GM12892 (cell line): ENCODE measurements around the gene PIGZ.

Experiments used
- DNase-seq: peaks from one replicate; pipeline ENCODE4 v3.0.0; 2011; ENCODE audit not compliant: insufficient read length
- FAIRE-seq: peaks from 2 replicates; lab custom pipeline; 2011; peaks lifted over from hg19 to GRCh38; lab: Jason Lieb, UNC
- POLR2A ChIP-seq: IDR thresholded peaks from 2 replicates; pipeline ENCODE4 v1.6.1; 2011; ENCODE audit warnings: low read depth, low read length, control low read depth
- POLR2AphosphoS5 ChIP-seq: IDR thresholded peaks from 2 replicates; pipeline ENCODE4 v1.6.1; 2011; ENCODE audit warnings: low read depth, low read length, control low read depth
- TAF1 ChIP-seq: IDR thresholded peaks from 2 replicates; pipeline ENCODE4 v1.6.1; 2011; ENCODE audit warnings: low read depth, mild to moderate bottlenecking, control low read depth, low read length, borderline replicate concordance

Gene PIGZ

DNA sequence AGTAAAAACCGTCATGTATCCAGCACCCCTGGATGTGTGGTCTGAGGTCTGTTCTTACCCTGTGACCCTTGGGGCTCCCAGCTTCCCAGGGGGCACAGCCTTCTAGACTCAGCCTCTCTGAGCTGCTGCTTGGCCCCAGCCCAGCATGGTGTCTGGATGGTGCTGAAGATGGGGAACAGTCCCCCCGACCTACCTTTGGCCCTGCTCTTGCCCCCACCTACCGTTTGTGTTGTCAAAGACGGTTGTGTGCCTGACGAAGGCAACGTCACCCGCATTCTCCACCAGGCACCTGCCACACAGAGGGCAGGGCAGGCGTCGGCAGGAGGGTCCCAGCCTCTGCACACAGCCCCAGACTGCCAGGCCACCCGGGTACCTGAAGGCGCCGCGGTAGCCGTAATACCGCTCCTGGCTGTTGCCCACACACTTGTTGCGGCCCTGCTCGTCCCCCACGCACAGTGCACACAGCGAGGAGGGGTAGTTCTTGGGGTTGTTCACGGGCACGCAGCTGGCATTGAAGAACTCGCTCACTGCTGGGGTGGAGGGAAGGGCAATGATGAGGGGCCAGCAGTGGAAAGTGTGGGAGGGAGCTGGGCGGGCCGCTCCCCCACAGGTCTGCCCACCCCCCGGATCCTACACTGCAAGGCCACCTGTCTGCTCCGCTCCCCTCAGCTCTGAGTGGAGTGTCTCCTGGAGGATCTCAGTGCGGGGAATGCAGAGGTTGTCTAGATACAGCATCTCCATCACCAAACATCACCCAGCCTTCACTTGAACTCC lies 40.0 kb upstream of the PIGZ start:
- no peak for DNase-seq
- FAIRE-seq, result no peak
- TF ChIP-seq POLR2A (no peak), POLR2AphosphoS5 (no peak), TAF1 (no peak)

DNA sequence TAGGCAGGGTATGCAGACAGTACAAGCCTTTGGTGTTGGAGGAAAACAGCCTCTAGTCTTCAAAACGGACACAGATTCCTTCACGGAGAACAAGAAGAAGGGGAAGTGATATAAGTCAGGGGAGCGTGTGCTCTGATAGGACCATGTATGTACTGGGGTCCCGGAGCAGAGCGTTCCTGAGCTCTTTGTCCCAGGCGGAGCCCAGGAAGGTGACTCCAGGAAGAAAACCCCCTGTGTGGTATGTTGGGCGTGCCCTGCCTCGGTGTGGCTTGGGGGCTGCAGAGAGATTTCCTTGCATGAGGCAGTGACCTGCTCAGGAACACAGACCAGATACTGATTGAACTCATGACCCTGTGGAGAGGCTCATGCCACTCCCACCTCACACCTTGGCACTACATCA lies 39.3 kb upstream of the PIGZ start:
- no peak for DNase-seq
- TF ChIP-seq TAF1 (no peak), POLR2AphosphoS5 (no peak), POLR2A (no peak)
- FAIRE-seq, result no peak

DNA sequence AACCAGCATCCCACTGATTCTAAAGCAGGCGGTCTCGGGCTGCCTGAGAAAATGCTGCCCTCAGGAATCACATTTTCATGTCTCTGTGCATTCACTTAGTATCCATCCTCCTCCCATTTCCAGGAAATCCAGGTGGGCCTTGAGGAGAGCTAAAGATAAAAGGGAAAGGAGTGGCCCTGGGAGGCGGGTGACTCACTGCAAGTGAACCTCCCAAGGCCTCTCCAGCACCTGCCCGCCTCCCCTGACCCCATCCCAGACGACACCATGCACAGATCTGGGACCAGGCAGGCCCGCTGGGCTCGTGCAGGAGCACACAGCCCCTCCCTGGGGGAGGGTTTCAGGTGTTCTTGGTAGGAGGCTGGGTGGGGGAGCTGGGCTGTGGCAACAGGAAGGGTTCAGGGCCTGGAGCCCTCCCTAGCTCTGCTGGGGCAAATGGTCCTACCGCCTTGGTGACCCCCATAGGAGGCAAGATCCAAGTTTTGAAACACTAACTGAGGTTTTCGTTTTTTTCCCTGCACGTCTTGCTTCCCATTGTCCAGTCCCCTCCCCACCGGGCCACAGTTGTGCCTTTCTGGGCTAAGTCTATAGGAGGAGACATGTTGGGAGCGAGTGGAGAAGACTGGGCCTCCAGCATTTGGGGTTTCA lies 38.8 kb upstream of the PIGZ start:
- no peak for DNase-seq
- no peak for FAIRE-seq
- TF ChIP-seq TAF1 (no peak), POLR2A (no peak)

DNA sequence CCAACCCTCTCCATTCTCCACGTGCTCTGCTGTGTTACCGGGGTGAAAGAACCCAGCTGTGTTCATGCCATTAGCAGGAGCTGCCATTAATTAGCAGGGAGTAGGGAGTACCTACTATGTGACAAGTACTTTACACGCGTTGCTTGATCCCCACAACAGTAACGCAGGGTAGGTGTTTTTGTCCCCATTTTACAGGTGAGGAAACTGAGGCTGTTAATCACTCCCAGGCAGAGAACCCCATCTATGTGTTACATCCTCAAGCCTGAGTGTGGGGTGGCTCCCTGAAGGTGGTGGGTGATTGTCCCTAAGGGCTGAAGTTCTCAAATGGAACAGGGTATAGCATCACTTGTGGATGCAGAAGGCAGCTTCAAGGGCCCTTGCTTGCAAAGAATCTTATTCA lies 38.2 kb upstream of the PIGZ start:
- no peak for DNase-seq
- no peak for TF ChIP-seq POLR2A
- TF ChIP-seq TAF1, result no peak
- no peak for TF ChIP-seq POLR2AphosphoS5
- FAIRE-seq, result no peak

DNA sequence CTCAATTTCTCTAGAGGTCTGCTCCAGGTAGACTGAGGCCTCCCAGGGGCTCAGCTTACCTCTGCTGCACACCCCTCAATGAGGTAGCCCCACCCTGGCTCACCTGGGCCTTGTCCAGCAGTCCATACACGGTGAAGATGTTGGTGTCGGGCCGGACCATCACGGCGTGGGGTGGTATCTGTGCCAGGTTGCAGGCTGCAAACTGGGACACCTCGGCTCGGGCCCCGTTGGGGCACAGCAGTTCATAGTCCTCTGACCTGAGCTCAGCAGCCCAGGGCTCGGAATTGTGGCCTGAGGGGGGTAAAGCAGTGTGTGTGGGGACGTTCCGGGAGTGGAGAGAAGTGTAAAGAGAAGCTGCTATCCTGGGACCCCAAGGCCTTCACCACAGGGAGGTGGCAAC lies 37.8 kb upstream of the PIGZ start:
- FAIRE-seq (no peak), DNase-seq (no peak)
- no peak for TF ChIP-seq POLR2A
- TF ChIP-seq POLR2AphosphoS5, result no peak
- TF ChIP-seq TAF1, result no peak

DNA sequence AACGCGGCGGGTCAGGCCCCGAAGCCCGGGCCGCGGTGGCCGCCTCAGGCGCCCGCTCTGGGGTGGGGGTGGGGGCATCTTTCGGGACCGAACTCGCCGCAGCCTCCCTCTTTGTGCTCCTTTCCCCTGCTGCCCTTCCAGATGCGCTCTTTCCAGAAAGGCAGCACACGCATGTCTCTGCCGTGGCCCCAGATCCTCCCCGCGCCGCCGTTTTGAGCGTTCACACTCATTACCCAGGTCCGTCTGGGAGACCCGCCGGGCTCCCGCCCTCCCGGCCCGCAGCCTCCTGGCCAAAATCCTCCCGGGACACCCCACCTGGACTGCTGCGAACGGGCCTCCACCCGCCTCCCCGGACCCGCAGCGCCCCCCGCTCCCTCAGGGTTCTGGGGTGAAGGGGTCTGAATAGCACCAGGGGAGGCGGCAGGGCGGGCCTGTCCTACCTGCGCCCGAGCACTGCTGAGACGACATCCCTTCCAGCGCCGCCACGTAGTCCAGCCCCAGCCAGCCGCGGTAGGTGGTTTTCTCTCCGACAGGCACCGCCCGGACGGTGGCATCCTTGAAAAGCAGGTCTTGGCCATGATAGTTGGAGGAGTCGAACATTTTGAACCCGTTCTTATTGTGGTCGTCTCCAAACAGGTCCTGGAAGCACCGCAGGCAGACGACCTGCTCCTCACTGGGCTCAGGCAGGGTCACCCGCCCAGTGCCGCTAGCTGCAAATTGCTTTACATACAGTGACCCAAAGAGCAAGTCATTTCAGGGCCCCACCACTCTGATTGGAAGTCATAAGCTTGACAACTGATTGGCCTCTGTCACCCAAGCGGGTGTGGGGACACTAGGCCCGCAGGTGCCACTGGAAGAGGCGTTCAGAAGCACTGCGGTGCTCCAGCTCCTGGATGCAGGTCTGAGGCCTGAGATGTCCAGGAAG lies 35.1 kb upstream of the PIGZ start:
- TF ChIP-seq TAF1 (no peak), POLR2AphosphoS5 (no peak), POLR2A (no peak)
- DNase-seq (peak; percentile 74), FAIRE-seq (no peak)

DNA sequence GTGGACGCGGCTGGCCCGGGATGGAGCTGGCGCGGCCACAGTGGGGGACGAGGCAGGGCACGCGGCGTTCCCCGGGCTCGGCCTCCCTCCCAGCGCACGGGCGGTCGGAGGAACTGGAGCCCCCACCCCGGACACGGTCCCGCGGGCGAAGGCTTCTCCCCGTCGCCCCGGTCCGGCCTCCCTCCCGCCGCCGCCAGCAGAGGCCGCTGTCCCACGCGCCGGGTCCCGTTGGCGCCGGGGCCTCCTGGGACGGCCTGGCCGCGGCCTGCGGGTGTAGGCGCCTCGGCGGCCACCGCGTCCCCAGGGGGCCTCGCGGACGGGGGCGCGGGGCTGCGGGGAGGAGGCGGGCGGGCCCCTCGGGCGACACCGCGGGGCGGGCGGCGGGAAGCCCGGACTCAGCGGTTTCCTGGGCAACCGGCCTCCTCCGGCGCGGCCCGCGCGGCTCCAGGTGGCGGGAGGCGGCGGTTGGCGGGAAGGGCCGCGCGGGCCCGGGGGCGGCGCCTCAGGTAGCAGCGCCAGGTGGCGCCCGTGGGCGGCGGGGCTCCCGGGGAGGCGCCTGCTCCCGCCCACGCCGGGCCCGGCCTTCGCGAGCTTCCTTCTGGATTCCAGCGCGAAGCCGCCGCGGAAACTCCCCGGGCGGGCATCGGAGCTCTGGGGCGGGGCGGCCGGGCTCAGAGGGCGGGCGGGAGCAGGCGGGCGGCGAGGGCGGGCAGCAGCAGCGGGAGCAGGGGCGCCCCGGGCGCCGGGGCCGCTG lies 34.2 kb upstream of the PIGZ start:
- DNase-seq (peak; percentile 96), FAIRE-seq (peak; percentile 85)
- TF ChIP-seq TAF1 (no peak), POLR2A (no peak; the same call in 1 of the 2 replicates), POLR2AphosphoS5 (no peak)

DNA sequence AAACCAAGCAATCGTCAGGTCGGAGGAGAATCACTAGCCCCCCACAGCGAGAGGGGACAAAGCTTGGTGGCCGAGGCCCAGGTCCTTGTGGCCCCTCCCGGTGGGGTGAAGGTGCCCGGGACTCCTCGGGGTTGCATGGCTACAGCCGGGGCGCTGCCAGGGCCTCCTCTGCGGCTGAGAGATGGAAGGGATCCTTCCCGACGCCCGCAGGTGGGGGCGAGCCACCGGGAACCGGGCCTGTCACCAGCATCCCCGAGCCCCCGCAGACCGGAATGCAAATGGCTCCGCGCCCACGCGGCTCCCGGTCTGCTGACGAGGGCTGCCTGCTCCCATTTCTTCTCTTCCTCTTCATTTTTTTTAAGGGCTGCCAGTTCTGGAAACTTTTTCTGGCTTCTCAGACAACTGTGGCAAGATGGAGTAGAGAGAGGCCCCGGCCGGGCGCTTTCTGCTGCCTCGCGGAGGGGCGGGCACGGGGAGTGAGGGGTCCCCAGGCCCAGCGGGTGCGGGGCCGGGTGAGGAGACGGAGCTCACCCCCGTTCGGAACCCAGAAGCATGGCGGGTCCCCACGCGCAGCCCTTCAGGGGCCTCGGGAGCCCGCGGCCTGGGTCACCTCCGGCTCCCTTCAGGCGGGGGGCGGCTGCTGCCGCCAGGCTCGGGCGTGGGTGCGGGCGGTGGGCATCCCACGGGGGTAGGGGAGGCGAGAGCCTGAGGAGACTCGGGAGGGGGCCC lies 33.5 kb upstream of the PIGZ start:
- TF ChIP-seq TAF1 (no peak), POLR2AphosphoS5 (0 out of 2 replicates have a peak, but pooled peaks have one; percentile 12), POLR2A (no peak)
- DNase-seq, result peak; percentile 67
- no peak for FAIRE-seq

DNA sequence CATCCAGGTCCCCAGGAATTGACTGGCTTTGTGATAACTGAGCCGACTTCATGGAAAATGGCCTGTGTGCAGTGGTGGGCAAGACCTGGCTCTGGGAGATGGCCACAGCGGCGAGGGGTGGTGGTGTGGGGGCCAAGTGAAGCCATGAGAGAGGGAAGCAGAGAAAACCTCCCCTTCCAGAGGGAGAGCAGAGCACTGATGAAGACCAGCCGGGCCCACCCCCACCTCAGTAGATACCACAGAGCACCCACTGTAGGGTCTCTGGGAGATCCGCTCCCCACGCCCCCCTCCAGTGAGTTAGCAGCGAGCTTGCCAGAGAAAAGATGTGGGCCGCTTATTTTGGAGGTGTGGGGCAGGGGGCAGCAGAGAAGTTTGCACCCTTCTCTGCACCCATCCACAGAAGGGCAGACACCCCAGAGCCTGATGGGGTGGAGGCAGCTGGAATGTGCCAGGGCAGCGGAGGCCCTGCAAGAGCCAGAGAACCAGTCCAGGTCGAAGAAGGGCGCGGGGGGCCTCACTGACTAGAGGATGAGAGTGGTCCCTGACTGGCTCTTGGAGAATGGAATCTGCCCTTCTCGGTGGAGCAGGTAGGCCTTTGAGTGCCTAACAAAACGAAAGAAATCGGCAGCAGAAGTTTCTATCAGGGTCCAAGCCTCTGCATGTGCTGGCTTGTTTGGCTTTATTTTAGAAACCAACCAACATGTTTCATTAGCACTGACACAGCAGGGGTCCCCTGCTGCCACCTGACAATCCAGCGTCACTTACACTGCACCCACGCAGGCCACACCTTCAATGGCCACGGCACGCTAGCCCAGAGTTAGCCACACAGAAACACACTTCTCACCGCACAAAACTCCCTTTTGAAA lies 32.7 kb upstream of the PIGZ start:
- TF ChIP-seq POLR2A, result peak; percentile 0; the same call in 1 of the 2 replicates
- no peak for TF ChIP-seq TAF1
- peak; percentile 2; the same call in 1 of the 2 replicates for TF ChIP-seq POLR2AphosphoS5
- FAIRE-seq, result peak; percentile 75
- no peak for DNase-seq

DNA sequence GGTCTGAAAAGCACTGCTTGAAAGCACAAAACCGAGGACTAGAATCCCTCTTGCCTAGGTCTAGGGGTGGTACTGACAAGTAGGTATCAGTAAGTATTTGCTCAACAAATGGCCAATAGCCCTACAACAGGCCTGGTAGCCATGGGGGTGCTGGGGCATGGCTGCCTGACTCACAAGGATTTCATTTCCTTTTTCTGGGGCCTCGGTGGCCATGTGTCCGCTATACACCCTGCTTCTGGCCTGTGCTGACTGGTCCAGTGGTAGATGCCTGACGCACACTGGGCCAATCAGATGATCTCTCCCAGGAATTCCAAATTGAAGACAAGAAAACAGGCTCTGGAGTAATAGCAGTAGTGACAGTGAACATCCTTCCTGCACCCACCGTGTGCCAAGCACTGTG lies 31.6 kb upstream of the PIGZ start:
- no peak for FAIRE-seq
- no peak for DNase-seq
- TF ChIP-seq POLR2AphosphoS5 (no peak), TAF1 (no peak), POLR2A (no peak)
